Measurements from ENCODE around the gene IMP4.

The IMP4 gene

GRCh38 chr2:130302164-130302886, 40.4 kb upstream of the IMP4 start:
- no peak overlapping the region for H3K4me2 ChIP-seq (ENCODE audit: low read depth, low read length, poor library complexity, severe bottlenecking)
- H3K9me3 ChIP-seq (ENCODE audit: insufficient read depth, low read depth, low read length), result no peaks in the 10 kb centered on the region
- no peak overlapping the region for H2AFZ ChIP-seq (ENCODE audit: low read length)
- H3K4me3 ChIP-seq (ENCODE audit: low read length, poor library complexity, severe bottlenecking), result no peak overlapping the region
- H3K9ac ChIP-seq (ENCODE audit: low read depth, low read length, poor library complexity, severe bottlenecking), result no peak overlapping the region
- H3F3A ChIP-seq (ENCODE audit: low read depth), result no peaks in the 10 kb centered on the region
- no peaks in the 10 kb centered on the region for H4K20me1 ChIP-seq (ENCODE audit: insufficient read depth, low read length, poor library complexity, severe bottlenecking)
- no peaks in the 10 kb centered on the region for H3K27me3 ChIP-seq (ENCODE audit: insufficient read depth, low read length, poor library complexity, severe bottlenecking)
- no peaks in the 10 kb centered on the region for H3K4me1 ChIP-seq (ENCODE audit: insufficient read depth, low read length, poor library complexity, severe bottlenecking)
- no peaks in the 10 kb centered on the region for H3K79me2 ChIP-seq (ENCODE audit: insufficient read depth, low read length)
- no peaks in the 10 kb centered on the region for H3K36me3 ChIP-seq (ENCODE audit: insufficient read depth, low read length)
- TF ChIP-seq EZH2phosphoT487 (IDR thresholded peaks at IDR 0.05; ENCODE audit: borderline replicate concordance), result no peak
- TF ChIP-seq CTCF (conservative IDR thresholded peaks at IDR 0.05; ENCODE audit: low read length), result no peak
- H3K9me2 ChIP-seq (replicated peaks; ENCODE audit: low read depth, low read length), result no peaks in the 10 kb centered on the region

- no peak overlapping the region for H3K4me2 ChIP-seq (ENCODE audit: low read depth, low read length, poor library complexity, severe bottlenecking)
- H3K9me2 ChIP-seq (replicated peaks; ENCODE audit: low read depth, low read length), result no peaks in the 10 kb centered on the region
- no peaks in the 10 kb centered on the region for H3K4me1 ChIP-seq (ENCODE audit: insufficient read depth, low read length, poor library complexity, severe bottlenecking)
- no peaks in the 10 kb centered on the region for H3K27me3 ChIP-seq (ENCODE audit: insufficient read depth, low read length, poor library complexity, severe bottlenecking)
- H3K4me3 ChIP-seq (ENCODE audit: low read length, poor library complexity, severe bottlenecking), result no peak overlapping the region
- no peaks in the 10 kb centered on the region for H3K36me3 ChIP-seq (ENCODE audit: insufficient read depth, low read length)
- H4K20me1 ChIP-seq (ENCODE audit: insufficient read depth, low read length, poor library complexity, severe bottlenecking), result no peaks in the 10 kb centered on the region
- H3F3A ChIP-seq (ENCODE audit: low read depth), result no peaks in the 10 kb centered on the region
- H3K9ac ChIP-seq (ENCODE audit: low read depth, low read length, poor library complexity, severe bottlenecking), result no peak overlapping the region
- H2AFZ ChIP-seq (ENCODE audit: low read length), result no peak overlapping the region
- H3K79me2 ChIP-seq (ENCODE audit: insufficient read depth, low read length), result no peaks in the 10 kb centered on the region
- H3K9me3 ChIP-seq (ENCODE audit: insufficient read depth, low read depth, low read length), result no peaks in the 10 kb centered on the region
- TF ChIP-seq CTCF (conservative IDR thresholded peaks at IDR 0.05; ENCODE audit: low read length) (no peak), EZH2phosphoT487 (IDR thresholded peaks at IDR 0.05; ENCODE audit: borderline replicate concordance) (no peak)
These were observed 39.5 kb upstream of the IMP4 start for GRCh38 chr2:130303169-130303568.

GRCh38 chr2:130304726-130305125, 38.0 kb upstream of the IMP4 start:
- H3K4me2 ChIP-seq (ENCODE audit: low read depth, low read length, poor library complexity, severe bottlenecking), result no peak overlapping the region
- no peaks in the 10 kb centered on the region for H3K36me3 ChIP-seq (ENCODE audit: insufficient read depth, low read length)
- H3K4me3 ChIP-seq (ENCODE audit: low read length, poor library complexity, severe bottlenecking), result no peak overlapping the region
- no peaks in the 10 kb centered on the region for H3K9me3 ChIP-seq (ENCODE audit: insufficient read depth, low read depth, low read length)
- no peaks in the 10 kb centered on the region for H3K79me2 ChIP-seq (ENCODE audit: insufficient read depth, low read length)
- H3K9ac ChIP-seq (ENCODE audit: low read depth, low read length, poor library complexity, severe bottlenecking), result no peak overlapping the region
- TF ChIP-seq EZH2phosphoT487 (IDR thresholded peaks at IDR 0.05; ENCODE audit: borderline replicate concordance), result no peak
- no peak for TF ChIP-seq CTCF (conservative IDR thresholded peaks at IDR 0.05; ENCODE audit: low read length)
- H3F3A ChIP-seq (ENCODE audit: low read depth), result no peaks in the 10 kb centered on the region
- no peaks in the 10 kb centered on the region for H4K20me1 ChIP-seq (ENCODE audit: insufficient read depth, low read length, poor library complexity, severe bottlenecking)
- H2AFZ ChIP-seq (ENCODE audit: low read length), result no peak overlapping the region
- H3K4me1 ChIP-seq (ENCODE audit: insufficient read depth, low read length, poor library complexity, severe bottlenecking), result no peaks in the 10 kb centered on the region
- no peaks in the 10 kb centered on the region for H3K9me2 ChIP-seq (replicated peaks; ENCODE audit: low read depth, low read length)
- no peaks in the 10 kb centered on the region for H3K27me3 ChIP-seq (ENCODE audit: insufficient read depth, low read length, poor library complexity, severe bottlenecking)

Data from Loucy (cell line).